OCI-LY1 (cell line): ENCODE results near the gene PRRC2A.

Experiments used
- H2AFZ ChIP-seq: fragments of 200-600 bp; sonication (generic), shearing (Covaris generic); 2 replicates; pipeline ENCODE4 v1.6.0; 2014; ENCODE audit warnings: antibody characterized with exemption, mild to moderate bottlenecking, low read length
- H3F3A ChIP-seq: fragments of 200-600 bp; sonication (generic), shearing (Covaris generic); 2 replicates; pipeline ENCODE4 v1.6.0; 2014; ENCODE audit warnings: mild to moderate bottlenecking, antibody characterized with exemption, low read length, moderate library complexity; ENCODE audit not compliant: insufficient read depth
- H3K27ac ChIP-seq: fragments of 200-600 bp; sonication (generic); 2 replicates; pipeline ENCODE4 v1.5.1; 2014; ENCODE audit warnings: low read length, mixed run types, mild to moderate bottlenecking, low read depth; ENCODE audit not compliant: poor library complexity, severe bottlenecking
- H3K27me3 ChIP-seq: fragments of 200-600 bp; sonication (generic); 2 replicates; pipeline ENCODE4 v1.6.0; 2014; ENCODE audit warnings: antibody characterized with exemption, mild to moderate bottlenecking, low read length, moderate library complexity; ENCODE audit not compliant: insufficient read depth
- H3K36me3 ChIP-seq: fragments of 200-600 bp; sonication (generic); 2 replicates; pipeline ENCODE4 v1.6.1; 2014; ENCODE audit warnings: mild to moderate bottlenecking, antibody characterized with exemption, low read length, moderate library complexity, mixed read lengths; ENCODE audit not compliant: insufficient read depth
- H3K4me1 ChIP-seq: fragments of 200-600 bp; sonication (generic); 2 replicates; pipeline ENCODE4 v1.5.1; 2014; ENCODE audit warnings: mild to moderate bottlenecking, low read length, moderate library complexity; ENCODE audit not compliant: insufficient read depth, severe bottlenecking
- H3K4me2 ChIP-seq: fragments of 200-600 bp; sonication (generic), shearing (Covaris generic); 2 replicates; pipeline ENCODE4 v1.6.1; 2014; ENCODE audit warnings: low read length
- H3K4me3 ChIP-seq: fragments of 200-600 bp; sonication (generic); 2 replicates; pipeline ENCODE4 v1.5.1; 2014; ENCODE audit warnings: low read length, low read depth, mild to moderate bottlenecking, mixed read lengths; ENCODE audit not compliant: poor library complexity, severe bottlenecking
- H3K79me2 ChIP-seq: fragments of 200-600 bp; shearing (Covaris generic); 2 replicates; pipeline ENCODE4 v1.6.1; 2016; ENCODE audit warnings: mixed run types, low read length, mixed read lengths; ENCODE audit not compliant: insufficient read depth
- H3K9ac ChIP-seq: fragments of 200-600 bp; sonication (generic), shearing (Covaris generic); 2 replicates; pipeline ENCODE4 v1.6.1; 2014; ENCODE audit warnings: mild to moderate bottlenecking, low read length, mixed read lengths
- H3K9me2 ChIP-seq: fragments of 200-600 bp; sonication (generic), shearing (Covaris generic); 2 replicates; pipeline ENCODE4 v1.6.1; 2014; ENCODE audit warnings: low read depth, mild to moderate bottlenecking, low read length, mixed read lengths
- H3K9me3 ChIP-seq: fragments of 200-600 bp; shearing (Covaris generic); 2 replicates; pipeline ENCODE4 v1.6.1; 2014; ENCODE audit warnings: low read length, mixed read lengths
- H4K20me1 ChIP-seq: fragments of 200-600 bp; sonication (generic), shearing (Covaris generic); 2 replicates; pipeline ENCODE4 v1.6.0; 2016; ENCODE audit warnings: mild to moderate bottlenecking, low read length; ENCODE audit not compliant: insufficient read depth
- CTCF ChIP-seq: fragments of 200-600 bp; sonication (generic), shearing (Covaris generic); IDR thresholded peaks from 2 replicates; pipeline ENCODE4 v1.5.1; 2017; ENCODE audit warnings: mild to moderate bottlenecking, antibody characterized with exemption, low read length, moderate library complexity, mixed read lengths
- EZH2 ChIP-seq: fragments of 200-600 bp; sonication (generic), shearing (Covaris generic); IDR thresholded peaks from 2 replicates; pipeline ENCODE4 v1.8.0; 2017; ENCODE audit warnings: borderline replicate concordance, mixed run types, mild to moderate bottlenecking, antibody characterized with exemption, low read length, moderate library complexity, mixed read lengths

Gene PRRC2A

GRCh38 chr6:31663961-31664789 lies 43.7 kb downstream of the PRRC2A start:
- peak overlapping the region; percentile 100 for H3K4me3 ChIP-seq
- H3K9me3 ChIP-seq, result no peaks in the 10 kb centered on the region
- peaks cover 28% of the 10 kb centered on the region for H3K79me2 ChIP-seq
- H3K9me2 ChIP-seq, result no peaks in the 10 kb centered on the region
- peaks cover 53% of the 10 kb centered on the region for H3K4me1 ChIP-seq
- H3K4me2 ChIP-seq, result peak overlapping the region; percentile 82
- peaks cover 49% of the 10 kb centered on the region for H3K36me3 ChIP-seq
- peak overlapping the region; percentile 92 for H3K9ac ChIP-seq
- no peak overlapping the region for H2AFZ ChIP-seq
- no peaks in the 10 kb centered on the region for H3K27me3 ChIP-seq
- no peaks in the 10 kb centered on the region for H4K20me1 ChIP-seq
- TF ChIP-seq CTCF (peak; percentile 31), EZH2 (no peak)
- H3F3A ChIP-seq, result no peaks in the 10 kb centered on the region
- peak overlapping the region; percentile 97 for H3K27ac ChIP-seq

- TF ChIP-seq EZH2, result no peak
- TF ChIP-seq CTCF, result no peak
- Histone ChIP-seq H3K4me3 (peak within 1 kb of the TSS; percentile 100), H3K27me3 (no peaks in the 10 kb centered on the region), H3K27ac (peak within 1 kb of the TSS; percentile 97), H3K36me3 (peaks cover 56% of the 10 kb centered on the region), H3K9me3 (no peaks in the 10 kb centered on the region), H4K20me1 (no peaks in the 10 kb centered on the region), H3K4me2 (peak within 1 kb of the TSS; percentile 82), H3K79me2 (peaks cover 26% of the 10 kb centered on the region), H3F3A (no peaks in the 10 kb centered on the region), H3K9ac (peak within 1 kb of the TSS; percentile 92), H3K4me1 (peaks cover 45% of the 10 kb centered on the region), H3K9me2 (no peaks in the 10 kb centered on the region), H2AFZ (no peak within 1 kb of the TSS)
Observed at GRCh38 chr6:31664790-31665500, 44.4 kb downstream of the PRRC2A start, which contains the start of gene GPANK1. Gene GPANK1 (minus strand): TSS chr6:31664997. CDS start chr6:31664478, 519 bp downstream.

- Histone ChIP-seq H3K9me3 (no peaks in the 10 kb centered on the region), H3K4me3 (peak within 1 kb of the TSS; percentile 100), H3K4me2 (peak within 1 kb of the TSS; percentile 99), H4K20me1 (no peaks in the 10 kb centered on the region), H3K27ac (peak within 1 kb of the TSS; percentile 97), H3K9me2 (no peaks in the 10 kb centered on the region), H3K36me3 (peaks cover 64% of the 10 kb centered on the region), H3K9ac (peak within 1 kb of the TSS; percentile 99), H3K27me3 (no peaks in the 10 kb centered on the region), H3K4me1 (peaks cover 42% of the 10 kb centered on the region), H3F3A (no peaks in the 10 kb centered on the region), H2AFZ (no peak within 1 kb of the TSS), H3K79me2 (peaks cover 21% of the 10 kb centered on the region)
- TF ChIP-seq EZH2 (no peak), CTCF (no peak)
Observed at GRCh38 chr6:31665501-31666336, 45.2 kb downstream of the PRRC2A start, which contains the start of gene CSNK2B. Gene CSNK2B (plus strand): TSS chr6:31666080. CDS start chr6:31666832, 752 bp downstream.
